GM04504 (cell line): Measurements from ENCODE around the gene RABL3.
"Not testable (repeated sequence)": the region's sequence is repeated elsewhere in the genome, so short reads cannot be mapped to it uniquely, and the experiment has no call there.

Experiments used
- DNase-seq: peaks from one replicate; pipeline ENCODE4 v3.0.0-alpha.2; 2012; ENCODE audit warnings: low read depth

RABL3 gene

GRCh38 chr3:120742198-120742848 is at the start of gene RABL3, which contains the start of gene GTF2E1:
Gene RABL3 (minus strand): TSS chr3:120742516. CDS start chr3:120742507, 9 bp downstream.
Gene GTF2E1 (plus strand): TSS chr3:120742744. CDS start chr3:120750553, 7,809 bp downstream.
- peak; percentile 100 for DNase-seq

DNA sequence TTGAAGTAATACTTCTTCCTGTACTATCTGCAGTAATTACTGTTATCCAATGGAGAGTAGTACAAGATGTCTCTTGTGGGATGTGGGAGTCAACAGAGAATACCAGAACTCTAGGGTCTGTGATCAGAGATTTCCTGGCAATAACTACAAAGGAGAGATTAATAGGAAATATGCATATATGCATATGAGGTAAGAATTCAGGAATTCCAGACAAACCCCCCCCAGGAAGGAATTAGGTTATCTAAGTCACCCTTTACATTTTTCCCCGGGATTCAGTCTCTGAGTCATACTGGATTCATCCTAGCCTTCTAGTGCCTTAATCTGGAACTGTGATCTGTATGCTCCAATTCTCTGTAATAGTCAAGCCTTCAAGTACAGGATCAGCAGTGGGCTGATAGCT is 49.6 kb upstream of the RABL3 start:
- DNase-seq: no peak

- no peak for DNase-seq
Measured at GRCh38 chr3:120791010-120791409, 48.7 kb upstream of the RABL3 start.

GRCh38 chr3:120785832-120786231 is 43.5 kb upstream of the RABL3 start:
- DNase-seq: not testable (repeated sequence)

- no peak for DNase-seq
Measured at GRCh38 chr3:120780977-120781376, 38.7 kb upstream of the RABL3 start.

DNA sequence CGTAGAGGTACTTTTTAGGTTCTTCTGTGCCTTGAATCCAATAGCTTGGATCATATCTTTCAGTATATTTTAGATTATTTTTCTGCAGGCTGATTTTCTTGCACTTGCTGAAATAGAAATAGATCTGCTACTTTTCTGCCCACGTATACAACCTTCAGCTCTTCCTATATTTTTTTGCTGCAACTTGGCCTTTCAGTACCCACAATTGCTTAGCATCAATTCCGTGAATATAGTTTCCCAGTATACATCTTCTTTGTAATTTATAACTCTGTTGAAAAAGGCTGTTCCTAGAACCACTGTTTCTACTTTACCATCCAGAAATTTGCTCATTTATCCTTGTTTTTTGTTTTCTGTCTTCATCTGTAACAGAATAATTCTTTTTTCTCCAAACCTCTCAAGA is 36.5 kb upstream of the RABL3 start:
- DNase-seq: no peak

- no peak for DNase-seq
Measured at GRCh38 chr3:120775411-120775810, 33.1 kb upstream of the RABL3 start.

GRCh38 chr3:120773932-120774331 is 31.6 kb upstream of the RABL3 start:
- no peak for DNase-seq

GRCh38 chr3:120772081-120772480 is 29.8 kb upstream of the RABL3 start:
- no peak for DNase-seq

GRCh38 chr3:120770891-120771290 is 28.6 kb upstream of the RABL3 start:
- DNase-seq: no peak

DNA sequence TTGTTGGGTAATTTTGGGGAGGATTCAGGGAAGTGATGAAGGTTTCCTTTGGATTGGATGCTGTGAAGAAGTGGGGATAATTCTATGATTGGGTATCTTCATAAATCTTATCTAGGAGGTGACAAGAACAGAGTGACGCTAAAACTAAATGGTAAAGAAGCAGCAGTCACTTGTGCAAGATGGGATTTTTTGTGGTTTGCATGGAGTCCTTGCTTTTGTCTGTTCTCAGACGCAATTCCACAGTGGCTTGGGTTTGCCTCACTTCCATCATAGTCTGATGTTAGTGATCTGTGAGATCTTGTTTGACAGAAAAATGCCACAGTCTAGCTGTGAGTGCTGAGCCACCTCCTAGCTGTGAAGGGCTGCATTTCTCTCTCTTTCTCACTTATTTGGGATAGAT is 27.1 kb upstream of the RABL3 start:
- no peak for DNase-seq

DNA sequence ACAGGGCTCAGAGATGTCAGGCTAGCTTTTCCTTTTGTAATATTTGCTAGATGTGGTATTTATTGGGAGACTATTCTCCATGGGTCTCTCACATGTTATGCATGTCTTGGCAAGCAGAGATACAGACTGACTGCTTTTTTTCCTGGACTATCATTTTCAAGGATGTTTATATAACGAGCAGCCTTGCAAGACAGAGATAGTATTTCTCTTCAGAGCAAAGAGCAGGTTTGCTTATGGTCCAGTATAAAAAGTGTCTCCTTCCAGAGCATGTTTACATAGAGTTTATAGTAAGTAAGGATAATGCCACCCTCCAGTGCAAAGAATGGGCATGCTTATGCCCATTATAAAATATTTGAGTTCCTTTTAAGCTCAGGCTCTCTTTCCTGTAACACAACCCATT is 24.8 kb upstream of the RABL3 start:
- no peak for DNase-seq

- no peak for DNase-seq
Measured at GRCh38 chr3:120766576-120766975, 24.3 kb upstream of the RABL3 start.

DNA sequence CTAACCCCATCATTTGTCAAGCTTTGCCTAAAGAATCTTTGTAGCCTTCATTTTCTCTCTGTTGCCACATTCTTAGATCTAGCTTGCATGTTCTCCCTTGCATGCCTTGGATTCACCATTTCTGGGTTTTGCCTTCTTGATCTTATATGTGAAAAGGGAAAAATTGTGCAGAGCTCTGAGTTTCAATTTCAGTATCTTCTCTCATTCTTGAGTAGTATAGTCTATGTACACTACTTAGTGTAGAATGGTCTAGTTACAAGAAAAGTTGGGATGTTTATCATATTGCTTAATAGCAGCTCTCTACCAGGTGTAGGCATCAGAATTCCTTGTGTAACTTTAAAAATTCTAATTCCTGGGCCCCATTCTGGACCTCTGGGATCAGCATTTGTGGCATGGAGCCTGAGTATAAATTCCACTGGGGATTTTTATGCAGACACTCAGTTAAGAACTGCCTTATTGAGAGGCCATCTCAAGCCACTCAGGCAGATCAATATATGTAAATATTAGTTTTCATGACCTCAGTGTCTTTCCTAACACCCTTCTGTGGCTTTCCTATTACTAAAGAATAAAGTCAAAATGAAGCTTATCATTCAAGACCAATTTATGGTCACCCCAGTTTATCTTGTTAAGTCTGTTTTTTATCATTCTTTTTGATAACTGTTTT is 23.6 kb upstream of the RABL3 start:
- DNase-seq: no peak

GRCh38 chr3:120764206-120764605 is 21.9 kb upstream of the RABL3 start:
- no peak for DNase-seq

DNA sequence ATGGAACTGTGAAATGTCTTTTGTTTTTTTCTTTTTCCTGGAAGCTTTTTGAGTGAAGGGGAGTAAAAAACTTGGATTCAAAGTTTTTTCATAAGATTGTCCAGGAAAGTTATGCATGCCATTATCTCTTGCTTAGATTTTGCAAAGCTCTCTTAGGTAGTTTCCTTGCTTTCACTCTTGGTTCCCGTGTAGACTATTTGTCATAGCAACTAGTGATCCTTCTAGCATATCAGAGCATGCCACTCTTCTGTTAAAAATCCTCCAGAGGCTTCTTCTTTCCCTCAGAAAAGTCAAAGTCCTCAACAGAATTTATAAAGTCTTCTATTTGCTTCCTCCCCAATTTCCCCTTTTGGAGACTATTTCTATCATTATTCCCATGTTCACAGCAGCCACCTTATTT is 21.3 kb upstream of the RABL3 start:
- no peak for DNase-seq

- DNase-seq: no peak
Measured at GRCh38 chr3:120762615-120763014, 20.3 kb upstream of the RABL3 start.

DNA sequence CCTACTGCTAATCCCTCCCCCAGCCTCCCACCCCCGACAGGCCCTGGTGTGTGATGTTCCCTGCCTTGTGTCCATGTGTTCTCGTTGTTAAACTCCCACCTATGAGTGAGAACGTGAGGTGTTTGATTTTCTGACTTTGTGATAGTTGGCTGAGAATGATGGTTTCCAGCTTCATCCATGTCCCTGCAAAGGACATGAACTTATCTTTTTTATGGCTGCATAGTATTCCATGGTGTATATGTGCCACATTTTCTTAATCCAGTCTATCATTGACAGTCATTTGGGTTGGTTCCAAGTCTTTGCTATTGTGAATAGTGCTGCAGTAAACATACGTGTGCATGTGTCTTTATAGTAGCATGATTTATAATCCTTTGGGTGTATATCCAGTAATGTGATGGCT is 16.2 kb upstream of the RABL3 start:
- DNase-seq: not testable (repeated sequence)

DNA sequence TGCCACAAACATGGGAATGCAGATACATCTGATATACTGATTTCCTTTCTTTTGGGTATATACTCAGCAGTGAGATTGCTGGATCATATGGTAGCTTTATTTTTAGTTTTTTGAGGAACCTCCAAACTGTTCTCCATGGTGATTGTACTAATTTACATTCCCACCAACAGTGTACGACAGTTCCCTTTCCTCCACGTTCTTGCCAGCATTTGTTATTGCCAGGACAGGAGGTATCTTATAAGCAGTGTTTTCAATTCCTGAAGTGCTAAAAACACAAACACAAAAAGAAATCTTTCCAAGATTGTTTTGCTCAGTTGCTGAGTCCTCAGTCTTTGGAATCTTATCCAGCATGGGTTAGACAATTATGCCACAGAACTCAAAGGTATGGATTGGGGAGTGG is 13.7 kb upstream of the RABL3 start:
- no peak for DNase-seq

DNA sequence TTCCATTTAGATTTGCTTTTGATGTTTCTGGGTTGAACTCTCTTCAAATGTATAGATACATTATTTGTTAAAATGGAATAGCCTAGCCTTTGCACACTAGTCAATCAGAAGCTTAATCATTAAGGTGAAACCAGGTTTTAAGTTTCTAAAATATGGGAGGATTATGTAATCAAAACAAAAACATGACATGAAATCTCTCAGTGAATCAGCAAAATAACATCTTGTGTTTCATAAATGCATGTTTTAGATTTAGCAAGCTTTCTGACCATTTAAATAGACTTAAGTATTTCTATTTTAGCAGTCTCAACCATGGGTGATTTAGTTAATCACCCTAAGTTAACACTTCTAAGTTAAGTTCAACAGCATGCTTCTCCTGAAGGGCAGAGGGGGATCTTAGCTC is 11.5 kb upstream of the RABL3 start:
- no peak for DNase-seq

- DNase-seq: no peak
Measured at GRCh38 chr3:120752865-120753264, 10.5 kb upstream of the RABL3 start.

GRCh38 chr3:120752230-120752629 is 9.9 kb upstream of the RABL3 start:
- DNase-seq: no peak

DNA sequence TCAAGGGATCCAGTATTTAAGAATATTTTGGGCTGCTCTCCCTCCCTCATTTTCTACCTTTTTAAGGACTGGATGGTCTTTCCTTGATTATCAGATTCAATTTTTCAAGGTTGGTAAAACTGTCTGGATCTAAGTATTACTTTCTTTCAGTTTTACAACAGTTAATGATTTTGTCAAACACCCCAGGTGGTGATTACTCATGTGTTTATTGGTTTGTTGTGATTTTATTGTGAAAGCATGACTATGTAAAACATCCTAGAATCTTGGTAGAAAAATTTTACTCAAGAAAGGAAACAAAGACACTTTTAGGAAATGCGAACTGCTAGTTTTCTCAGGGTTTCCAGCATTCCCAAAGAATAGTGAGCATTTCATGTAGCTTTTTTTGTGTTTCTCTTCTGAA is 7.5 kb upstream of the RABL3 start:
- DNase-seq: no peak

- no peak for DNase-seq
Measured at GRCh38 chr3:120745466-120745865, 3.1 kb upstream of the RABL3 start.
